Loucy (cell line): ENCODE results near the gene SLFN12L.

Experiments used
- EZH2phosphoT487 ChIP-seq: fragments of 200-600 bp; IDR thresholded peaks from 2 replicates; pipeline ENCODE4 v1.6.1; 2018; ENCODE audit warnings: antibody characterized with exemption, mild to moderate bottlenecking, moderate library complexity, borderline replicate concordance
- TF ChIP-seq, protein P1 (sequence below): fragments of 200-600 bp; sonication (generic); conservative IDR thresholded peaks from 2 replicates; pipeline ENCODE4 v1.5.1; 2014; ENCODE audit warnings: mild to moderate bottlenecking, antibody characterized with exemption, low read length

DNA sequence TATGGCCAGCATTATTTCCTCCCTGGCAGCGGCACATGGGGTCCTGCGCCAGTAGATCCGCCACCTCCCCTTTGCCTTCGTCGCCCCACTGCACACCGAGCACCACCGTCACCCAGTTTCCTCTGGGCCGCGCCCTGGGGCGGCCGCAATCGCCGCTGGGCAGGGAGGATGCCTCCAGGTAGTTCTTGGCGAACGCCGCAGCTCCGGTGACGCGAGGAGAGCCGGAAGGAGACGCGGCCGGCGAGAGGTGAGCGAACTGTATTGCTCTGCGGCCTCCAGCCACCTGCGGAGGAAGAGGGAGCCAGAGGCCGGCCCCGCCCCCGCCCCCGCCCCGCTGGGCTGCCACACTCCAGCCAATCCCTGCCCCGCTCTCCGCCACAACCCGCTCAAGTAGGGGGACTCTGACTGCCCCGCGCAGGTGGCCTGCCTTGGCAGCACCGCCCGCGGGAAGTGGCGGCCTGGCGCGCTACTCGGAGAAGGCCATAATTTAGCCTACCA, 77.1 kb downstream of the SLFN12L start:
- TF ChIP-seq, protein P1, sequence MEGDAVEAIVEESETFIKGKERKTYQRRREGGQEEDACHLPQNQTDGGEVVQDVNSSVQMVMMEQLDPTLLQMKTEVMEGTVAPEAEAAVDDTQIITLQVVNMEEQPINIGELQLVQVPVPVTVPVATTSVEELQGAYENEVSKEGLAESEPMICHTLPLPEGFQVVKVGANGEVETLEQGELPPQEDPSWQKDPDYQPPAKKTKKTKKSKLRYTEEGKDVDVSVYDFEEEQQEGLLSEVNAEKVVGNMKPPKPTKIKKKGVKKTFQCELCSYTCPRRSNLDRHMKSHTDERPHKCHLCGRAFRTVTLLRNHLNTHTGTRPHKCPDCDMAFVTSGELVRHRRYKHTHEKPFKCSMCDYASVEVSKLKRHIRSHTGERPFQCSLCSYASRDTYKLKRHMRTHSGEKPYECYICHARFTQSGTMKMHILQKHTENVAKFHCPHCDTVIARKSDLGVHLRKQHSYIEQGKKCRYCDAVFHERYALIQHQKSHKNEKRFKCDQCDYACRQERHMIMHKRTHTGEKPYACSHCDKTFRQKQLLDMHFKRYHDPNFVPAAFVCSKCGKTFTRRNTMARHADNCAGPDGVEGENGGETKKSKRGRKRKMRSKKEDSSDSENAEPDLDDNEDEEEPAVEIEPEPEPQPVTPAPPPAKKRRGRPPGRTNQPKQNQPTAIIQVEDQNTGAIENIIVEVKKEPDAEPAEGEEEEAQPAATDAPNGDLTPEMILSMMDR = no peak
- no peak for TF ChIP-seq EZH2phosphoT487
